WTC11 (cell line): ENCODE data around the gene ORAI2. TPM values are rescaled to one million over a fixed set of nuclear protein-coding genes. Genes with fewer than 3 reads are reported as not detected.

ENCODE experiments used
- ATAC-seq: fragments of 200-7000 bp; cut with Tn5 transposase; 2 replicates; pipeline ENCODE4 v1.10.0; 2021; ENCODE audit warnings: mild to moderate bottlenecking, moderate library complexity
- CTCF ChIA-PET: fragments of 300-600 bp; sonication (Branson Sonifier 250); formaldehyde crosslinking; loops from one replicate; lab custom pipeline; 2021; ENCODE audit warnings: antibody characterized with exemption; lab: Charles Lee
- POLR2A ChIA-PET: fragments of 350-600 bp; sonication (Branson Sonifier 250); formaldehyde crosslinking; loops from one replicate; lab custom pipeline; 2021; ENCODE audit warnings: antibody characterized with exemption; lab: Charles Lee
- DNase-seq: peaks from one replicate; pipeline ENCODE4 v3.0.0; 2021; ENCODE audit warnings: low spot score
- H3K27ac Mint-ChIP-seq: 2 replicates; pipeline ENCODE4 v1.8.0; 2021; ENCODE audit warnings: mixed read lengths
- H3K27me3 Mint-ChIP-seq: 2 replicates; pipeline ENCODE4 v1.8.0; 2021; ENCODE audit warnings: low read depth, mild to moderate bottlenecking, moderate library complexity, mixed read lengths
- H3K36me3 Mint-ChIP-seq: 2 replicates; pipeline ENCODE4 v1.8.0; 2021; ENCODE audit warnings: mixed read lengths
- H3K4me1 Mint-ChIP-seq: 2 replicates; pipeline ENCODE4 v1.8.0; 2022; ENCODE audit warnings: mixed read lengths
- H3K4me3 Mint-ChIP-seq: 2 replicates; pipeline ENCODE4 v1.8.0; 2021; ENCODE audit warnings: mild to moderate bottlenecking, moderate library complexity, mixed read lengths
- H3K9me3 Mint-ChIP-seq: 2 replicates; pipeline ENCODE4 v1.8.0; 2021; ENCODE audit warnings: mixed read lengths
- ARID4B ChIP-seq: sonication (generic); formaldehyde crosslinking; IDR thresholded peaks from 2 replicates; pipeline ENCODE4 v1.8.0; 2023; ENCODE audit warnings: missing genetic modification reagents, mild to moderate bottlenecking, borderline replicate concordance
- ESRRA ChIP-seq: sonication (generic); formaldehyde crosslinking; IDR thresholded peaks from 2 replicates; pipeline ENCODE4 v1.8.1; 2022; ENCODE audit warnings: mild to moderate bottlenecking, missing genetic modification reagents, borderline replicate concordance
- JUN ChIP-seq: sonication (generic); formaldehyde crosslinking; IDR thresholded peaks from 2 replicates; pipeline ENCODE4 v1.8.0; 2023; ENCODE audit warnings: mild to moderate bottlenecking, missing genetic modification reagents
- NFATC4 ChIP-seq: fragments of 250-450 bp; sonication (Bioruptor Pico); IDR thresholded peaks from 2 replicates; pipeline ENCODE4 v1.9.0; 2021; ENCODE audit warnings: mild to moderate bottlenecking
- NR1H2 ChIP-seq: sonication (generic); formaldehyde crosslinking; IDR thresholded peaks from 2 replicates; pipeline ENCODE4 v1.9.0; 2021; ENCODE audit warnings: mild to moderate bottlenecking, moderate library complexity, missing genetic modification reagents
- NR2C2 ChIP-seq: sonication (generic); formaldehyde crosslinking; IDR thresholded peaks from 2 replicates; pipeline ENCODE4 v1.8.0; 2022; ENCODE audit warnings: mild to moderate bottlenecking, missing genetic modification reagents
- OVOL2 ChIP-seq: fragments of 250-450 bp; sonication (Bioruptor Pico); IDR thresholded peaks from 2 replicates; pipeline ENCODE4 v1.9.0; 2021; ENCODE audit warnings: mild to moderate bottlenecking, borderline replicate concordance
- PREB ChIP-seq: sonication (generic); formaldehyde crosslinking; IDR thresholded peaks from 2 replicates; pipeline ENCODE4 v1.8.1; 2022; ENCODE audit warnings: mild to moderate bottlenecking, missing genetic modification reagents, moderate library complexity, borderline replicate concordance
- RORB ChIP-seq: fragments of 250-450 bp; sonication (Bioruptor Pico); IDR thresholded peaks from 2 replicates; pipeline ENCODE4 v1.9.0; 2021; ENCODE audit warnings: mild to moderate bottlenecking
- SOX15 ChIP-seq: fragments of 250-450 bp; sonication (Bioruptor Pico); IDR thresholded peaks from 2 replicates; pipeline ENCODE4 v1.9.0; 2021; ENCODE audit warnings: mild to moderate bottlenecking
- ZNF121 ChIP-seq: sonication (generic); formaldehyde crosslinking; IDR thresholded peaks from 2 replicates; pipeline ENCODE4 v1.8.0; 2023; ENCODE audit warnings: missing genetic modification reagents
- total RNA-seq: library from RNA; stranded (reverse); gene quantifications from 3 replicates; pipeline ENCODE4 v1.2.3, GENCODE V29; 2021
- TF ChIP-seq, protein P1 (sequence below): sonication (generic); formaldehyde crosslinking; IDR thresholded peaks from 2 replicates; pipeline ENCODE4 v1.8.0; 2022; ENCODE audit warnings: mild to moderate bottlenecking, missing genetic modification reagents
- TF ChIP-seq, protein P2 (sequence below): sonication (generic); formaldehyde crosslinking; IDR thresholded peaks from 2 replicates; pipeline ENCODE4 v1.8.0; 2023; ENCODE audit warnings: mild to moderate bottlenecking, missing genetic modification reagents

The ORAI2 gene
- total RNA-seq, 1 experiment from 2014 or later = 22.2 TPM

- CTCF ChIA-PET = interaction anchor here (2.0 to 5.3 kb wide), 2 partner anchors 22 to 30 kb away, joined by 6 to 21 read pairs; no protein-coding TSS in a partner anchor
- Mint-ChIP-seq H3K4me3 (peak overlapping the region; percentile 67), H3K36me3 (no peaks in the 10 kb centered on the region; the same call in 1 of the 2 replicates), H3K27ac (no peak overlapping the region), H3K27me3 (no peaks in the 10 kb centered on the region), H3K9me3 (no peaks in the 10 kb centered on the region), H3K4me1 (peaks cover 29% of the 10 kb centered on the region)
- TF ChIP-seq JUN (CRISPR knock-in tag) (no peak), NFATC4 (no peak), OVOL2 (CRISPR knock-in tag) (no peak), PREB (CRISPR knock-in tag) (no peak), SOX15 (no peak), NR1H2 (CRISPR knock-in tag) (no peak), NR2C2 (CRISPR knock-in tag) (no peak), RORB (no peak), ESRRA (no peak)
- TF ChIP-seq, protein P1, sequence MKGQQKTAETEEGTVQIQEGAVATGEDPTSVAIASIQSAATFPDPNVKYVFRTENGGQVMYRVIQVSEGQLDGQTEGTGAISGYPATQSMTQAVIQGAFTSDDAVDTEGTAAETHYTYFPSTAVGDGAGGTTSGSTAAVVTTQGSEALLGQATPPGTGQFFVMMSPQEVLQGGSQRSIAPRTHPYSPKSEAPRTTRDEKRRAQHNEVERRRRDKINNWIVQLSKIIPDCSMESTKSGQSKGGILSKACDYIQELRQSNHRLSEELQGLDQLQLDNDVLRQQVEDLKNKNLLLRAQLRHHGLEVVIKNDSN (CRISPR knock-in tag) = no peak
- TF ChIP-seq, protein P2, sequence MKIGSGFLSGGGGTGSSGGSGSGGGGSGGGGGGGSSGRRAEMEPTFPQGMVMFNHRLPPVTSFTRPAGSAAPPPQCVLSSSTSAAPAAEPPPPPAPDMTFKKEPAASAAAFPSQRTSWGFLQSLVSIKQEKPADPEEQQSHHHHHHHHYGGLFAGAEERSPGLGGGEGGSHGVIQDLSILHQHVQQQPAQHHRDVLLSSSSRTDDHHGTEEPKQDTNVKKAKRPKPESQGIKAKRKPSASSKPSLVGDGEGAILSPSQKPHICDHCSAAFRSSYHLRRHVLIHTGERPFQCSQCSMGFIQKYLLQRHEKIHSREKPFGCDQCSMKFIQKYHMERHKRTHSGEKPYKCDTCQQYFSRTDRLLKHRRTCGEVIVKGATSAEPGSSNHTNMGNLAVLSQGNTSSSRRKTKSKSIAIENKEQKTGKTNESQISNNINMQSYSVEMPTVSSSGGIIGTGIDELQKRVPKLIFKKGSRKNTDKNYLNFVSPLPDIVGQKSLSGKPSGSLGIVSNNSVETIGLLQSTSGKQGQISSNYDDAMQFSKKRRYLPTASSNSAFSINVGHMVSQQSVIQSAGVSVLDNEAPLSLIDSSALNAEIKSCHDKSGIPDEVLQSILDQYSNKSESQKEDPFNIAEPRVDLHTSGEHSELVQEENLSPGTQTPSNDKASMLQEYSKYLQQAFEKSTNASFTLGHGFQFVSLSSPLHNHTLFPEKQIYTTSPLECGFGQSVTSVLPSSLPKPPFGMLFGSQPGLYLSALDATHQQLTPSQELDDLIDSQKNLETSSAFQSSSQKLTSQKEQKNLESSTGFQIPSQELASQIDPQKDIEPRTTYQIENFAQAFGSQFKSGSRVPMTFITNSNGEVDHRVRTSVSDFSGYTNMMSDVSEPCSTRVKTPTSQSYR (CRISPR knock-in tag) = no peak
- POLR2A ChIA-PET = no interaction called here
- no peak for DNase-seq
- peak; percentile 3; the same call in 1 of the 2 replicates for ATAC-seq
These were observed 688 bp downstream of the ORAI2 start for GRCh38 chr7:102434039-102434486.

- CTCF ChIA-PET = interaction anchor here (1.3 to 5.3 kb wide), 3 partner anchors 13 to 156 kb away, joined by 3 to 21 read pairs (median 3); no protein-coding TSS in a partner anchor
These were observed 2.7 kb downstream of the ORAI2 start for GRCh38 chr7:102436118-102436517.

More at GRCh38 chr7:102436118-102436517, 2.7 kb downstream of the ORAI2 start:
- H3K36me3 Mint-ChIP-seq = peaks cover 2% of the 10 kb centered on the region; the same call in 1 of the 2 replicates
- POLR2A ChIA-PET = no interaction called here
- TF ChIP-seq ARID4B (no peak), ZNF121 (CRISPR knock-in tag) (no peak), NR2C2 (CRISPR knock-in tag) (no peak)
- TF ChIP-seq, all 79 proteins: peak for 0
- H3K4me1 Mint-ChIP-seq = peaks cover 22% of the 10 kb centered on the region
- no peak overlapping the region for H3K27ac Mint-ChIP-seq
- ATAC-seq (no peak), DNase-seq (no peak)
- no peak overlapping the region for H3K4me3 Mint-ChIP-seq
- H3K9me3 Mint-ChIP-seq = no peaks in the 10 kb centered on the region
- no peaks in the 10 kb centered on the region for H3K27me3 Mint-ChIP-seq
